Neural progenitor cell (in vitro differentiated cells): Measurements from ENCODE around the gene DCP2. TPM values are rescaled to one million over a fixed set of nuclear protein-coding genes. Genes with fewer than 3 reads are reported as not detected.
A peak's percentile ranks its signal among the peaks of the same experiment; 100 is the strongest.

Experiments
- DNase-seq: peaks from one replicate; pipeline ENCODE4 v3.0.0-alpha.2; 2016; ENCODE audit warnings: low spot score
- H2AFZ ChIP-seq: fragments of 200-600 bp; sonication (generic); replicated peaks from 2 replicates; pipeline ENCODE4 v1.6.1; 2016; ENCODE audit warnings: antibody characterized with exemption
- H3F3A ChIP-seq: fragments of 200-600 bp; sonication (generic); 2 replicates; pipeline ENCODE4 v1.6.1; 2016; ENCODE audit warnings: antibody characterized with exemption, low read depth
- H3K27ac ChIP-seq: fragments of 200-600 bp; sonication (generic); 2 replicates; pipeline ENCODE4 v1.5.1; 2016; ENCODE audit warnings: mild to moderate bottlenecking
- H3K27me3 ChIP-seq: fragments of 200-600 bp; sonication (generic); 2 replicates; pipeline ENCODE4 v1.6.1; 2016; ENCODE audit warnings: mild to moderate bottlenecking, moderate library complexity
- H3K36me3 ChIP-seq: fragments of 200-600 bp; sonication (generic); 2 replicates; pipeline ENCODE4 v1.5.1; 2016
- H3K4me1 ChIP-seq: fragments of 200-600 bp; sonication (generic); 2 replicates; pipeline ENCODE4 v1.6.1; 2016; ENCODE audit warnings: mixed run types
- H3K4me2 ChIP-seq: fragments of 200-600 bp; sonication (generic); 2 replicates; pipeline ENCODE4 v1.6.1; 2016
- H3K4me3 ChIP-seq: fragments of 200-600 bp; sonication (generic); 2 replicates; pipeline ENCODE4 v1.5.1; 2016
- H3K79me2 ChIP-seq: fragments of 200-600 bp; sonication (generic); 2 replicates; pipeline ENCODE4 v1.6.1; 2016; ENCODE audit warnings: low read depth
- H3K9ac ChIP-seq: fragments of 200-600 bp; sonication (generic); 2 replicates; pipeline ENCODE4 v1.6.1; 2016
- H3K9me3 ChIP-seq: fragments of 200-600 bp; sonication (generic); 2 replicates; pipeline ENCODE4 v1.5.1; 2016; ENCODE audit warnings: low read depth
- H4K20me1 ChIP-seq: fragments of 200-600 bp; sonication (generic); 2 replicates; pipeline ENCODE4 v1.6.1; 2016; ENCODE audit warnings: low read depth
- H3K27ac Mint-ChIP-seq: 3 replicates; pipeline ENCODE4 v1.8.0; 2021; ENCODE audit warnings: mixed read lengths
- H3K27me3 Mint-ChIP-seq: 2 replicates; pipeline ENCODE4 v1.8.0; 2022; ENCODE audit warnings: low read depth, mild to moderate bottlenecking, inconsistent platforms, moderate library complexity, mixed read lengths; ENCODE audit not compliant: insufficient read depth
- H3K36me3 Mint-ChIP-seq: 3 replicates; pipeline ENCODE4 v1.8.0; 2021; ENCODE audit warnings: mixed read lengths
- H3K4me1 Mint-ChIP-seq: 3 replicates; pipeline ENCODE4 v1.8.0; 2021; ENCODE audit warnings: mixed read lengths
- H3K4me3 Mint-ChIP-seq: 3 replicates; pipeline ENCODE4 v1.8.0; 2021; ENCODE audit warnings: mild to moderate bottlenecking, moderate library complexity, mixed read lengths
- H3K9me3 Mint-ChIP-seq: 3 replicates; pipeline ENCODE4 v1.8.0; 2020; ENCODE audit warnings: mixed read lengths
- EZH2 ChIP-seq: fragments of 200-600 bp; sonication (generic); IDR thresholded peaks from 2 replicates; pipeline ENCODE4 v1.6.1; 2017; ENCODE audit warnings: antibody characterized with exemption, mild to moderate bottlenecking, moderate library complexity
- EZH2phosphoT487 ChIP-seq: fragments of 200-600 bp; sonication (generic); IDR thresholded peaks from 2 replicates; pipeline ENCODE4 v1.6.1; 2017; ENCODE audit warnings: antibody characterized with exemption
- total RNA-seq: library from RNA; depleted of rRNA; stranded (reverse); fragments of >200 nt; gene quantifications from 2 replicates; pipeline ENCODE4 v1.2.3, GENCODE V29; 2015; ENCODE audit warnings: low replicate concordance
- TF ChIP-seq, protein P1 (sequence below): fragments of 200-600 bp; sonication (generic); IDR thresholded peaks from 2 replicates; pipeline ENCODE4 v1.5.1; 2017; ENCODE audit warnings: antibody characterized with exemption, mild to moderate bottlenecking

DCP2 gene
- 123 and 174 TPM in 2 replicates for total RNA-seq

DNA sequence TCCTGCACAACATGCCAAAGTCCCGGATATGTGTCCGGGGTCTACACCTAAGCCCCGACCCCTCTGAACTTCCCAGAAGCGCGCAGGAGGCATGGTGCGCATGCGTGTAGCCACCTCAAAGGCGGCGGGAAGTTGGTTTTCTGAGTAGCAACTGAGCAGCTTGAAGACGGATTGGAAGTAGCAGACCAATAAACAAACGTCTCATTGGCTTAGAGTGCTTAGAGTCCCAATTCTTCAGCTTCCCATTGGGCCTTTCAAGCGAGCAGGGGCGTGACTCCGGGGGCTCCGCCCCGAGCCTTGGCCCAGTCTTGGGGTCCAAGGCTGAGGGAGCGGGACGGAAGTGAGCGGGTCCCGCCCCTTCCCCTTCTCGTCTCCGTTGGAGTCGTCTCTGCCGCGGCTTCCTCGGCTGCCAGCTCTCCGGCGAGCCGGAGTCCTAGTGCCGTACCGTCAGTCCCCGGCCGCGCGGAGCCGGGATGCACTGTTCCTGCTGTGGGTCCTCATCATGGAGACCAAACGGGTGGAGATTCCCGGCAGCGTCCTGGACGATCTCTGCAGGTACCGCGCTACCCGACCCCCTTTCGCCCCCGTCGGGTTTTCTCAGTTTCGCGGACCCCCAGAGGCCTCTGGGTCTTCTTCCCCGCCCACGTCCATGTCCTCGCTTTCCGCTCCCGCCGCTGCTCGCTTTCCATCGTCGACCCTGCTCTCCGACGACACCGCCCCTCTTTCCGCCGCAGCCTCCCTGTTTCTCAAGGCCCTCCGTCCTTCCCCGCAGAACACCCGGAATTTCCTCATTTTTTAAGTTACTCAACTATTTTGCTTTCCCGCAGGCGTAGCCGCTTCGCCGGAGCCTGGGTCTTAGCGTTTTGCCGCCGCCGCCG, at the start of gene DCP2:
Gene DCP2, plus strand, starts transcription at position 367 of the 878 bp plus-strand sequence. Its CDS starts 136 bp downstream, at position 503.
- H3K9me3 ChIP-seq, result no peaks in the 10 kb centered on the region
- H3K36me3 Mint-ChIP-seq, result peaks cover 14% of the 10 kb centered on the region
- H2AFZ ChIP-seq, result peak within 1 kb of the TSS; percentile 90
- peak within 1 kb of the TSS; percentile 97 for H3K27ac Mint-ChIP-seq
- peaks cover 19% of the 10 kb centered on the region for H3F3A ChIP-seq
- peaks cover 6% of the 10 kb centered on the region for H3K27me3 Mint-ChIP-seq
- DNase-seq, result peak; percentile 98
- H3K4me1 ChIP-seq, result peaks cover 22% of the 10 kb centered on the region
- H3K4me3 Mint-ChIP-seq, result peak within 1 kb of the TSS; percentile 94
- H3K9me3 Mint-ChIP-seq, result no peaks in the 10 kb centered on the region
- peaks cover 32% of the 10 kb centered on the region for H4K20me1 ChIP-seq
- TF ChIP-seq EZH2phosphoT487 (no peak), EZH2 (no peak)
- TF ChIP-seq, protein P1, sequence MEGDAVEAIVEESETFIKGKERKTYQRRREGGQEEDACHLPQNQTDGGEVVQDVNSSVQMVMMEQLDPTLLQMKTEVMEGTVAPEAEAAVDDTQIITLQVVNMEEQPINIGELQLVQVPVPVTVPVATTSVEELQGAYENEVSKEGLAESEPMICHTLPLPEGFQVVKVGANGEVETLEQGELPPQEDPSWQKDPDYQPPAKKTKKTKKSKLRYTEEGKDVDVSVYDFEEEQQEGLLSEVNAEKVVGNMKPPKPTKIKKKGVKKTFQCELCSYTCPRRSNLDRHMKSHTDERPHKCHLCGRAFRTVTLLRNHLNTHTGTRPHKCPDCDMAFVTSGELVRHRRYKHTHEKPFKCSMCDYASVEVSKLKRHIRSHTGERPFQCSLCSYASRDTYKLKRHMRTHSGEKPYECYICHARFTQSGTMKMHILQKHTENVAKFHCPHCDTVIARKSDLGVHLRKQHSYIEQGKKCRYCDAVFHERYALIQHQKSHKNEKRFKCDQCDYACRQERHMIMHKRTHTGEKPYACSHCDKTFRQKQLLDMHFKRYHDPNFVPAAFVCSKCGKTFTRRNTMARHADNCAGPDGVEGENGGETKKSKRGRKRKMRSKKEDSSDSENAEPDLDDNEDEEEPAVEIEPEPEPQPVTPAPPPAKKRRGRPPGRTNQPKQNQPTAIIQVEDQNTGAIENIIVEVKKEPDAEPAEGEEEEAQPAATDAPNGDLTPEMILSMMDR, result no peak
- peak within 1 kb of the TSS; percentile 72 for H3K9ac ChIP-seq
- H3K27me3 ChIP-seq, result no peaks in the 10 kb centered on the region
- H3K79me2 ChIP-seq, result peaks cover 50% of the 10 kb centered on the region
- H3K27ac ChIP-seq, result peak within 1 kb of the TSS; percentile 81
- peak within 1 kb of the TSS; percentile 95 for H3K4me2 ChIP-seq
- H3K4me1 Mint-ChIP-seq, result peaks cover 27% of the 10 kb centered on the region
- H3K4me3 ChIP-seq, result peak within 1 kb of the TSS; percentile 94
- H3K36me3 ChIP-seq, result no peaks in the 10 kb centered on the region

DNA sequence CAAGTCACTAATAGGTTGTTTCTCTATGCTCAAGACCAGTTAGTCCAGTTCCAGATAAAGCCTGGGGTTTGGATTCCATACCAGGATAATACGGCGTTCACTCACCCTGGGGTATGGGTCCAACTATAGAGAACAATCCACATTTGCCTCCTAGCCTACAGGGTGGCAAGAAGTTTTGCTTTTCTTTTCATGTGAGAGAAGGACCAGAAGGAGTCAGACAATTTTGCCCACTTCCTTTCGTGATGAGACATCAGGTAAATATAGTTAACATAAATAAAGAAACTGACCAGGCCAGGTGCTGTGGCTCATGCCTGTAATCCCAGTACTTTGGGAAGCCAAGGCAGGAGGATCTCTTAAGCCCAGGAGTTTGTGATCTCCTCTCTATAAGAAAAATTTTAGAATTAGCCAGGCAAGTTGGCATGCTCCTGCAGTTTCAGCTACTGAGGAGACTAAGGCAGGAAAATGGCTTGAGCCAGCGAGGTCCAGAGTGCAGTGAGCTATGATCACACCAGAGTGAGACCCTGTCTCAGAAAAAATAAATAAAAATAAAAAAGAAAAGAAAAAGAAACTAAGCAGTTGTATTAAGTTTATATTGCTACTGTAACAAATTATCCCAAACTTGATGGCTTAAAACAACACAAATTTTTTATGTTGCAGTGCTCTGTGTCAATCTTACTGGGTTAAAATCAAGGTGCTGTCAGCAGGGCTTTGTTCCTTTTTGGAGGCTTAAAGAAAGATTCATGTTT, 47.1 kb upstream of the DCP2 start:
- Mint-ChIP-seq H3K27ac (no peak overlapping the region), H3K4me3 (no peak overlapping the region), H3K27me3 (peaks cover 13% of the 10 kb centered on the region), H3K4me1 (peaks cover 12% of the 10 kb centered on the region), H3K9me3 (no peaks in the 10 kb centered on the region), H3K36me3 (no peaks in the 10 kb centered on the region)
- Histone ChIP-seq H3K4me2 (no peak overlapping the region), H3K27me3 (no peaks in the 10 kb centered on the region), H3K36me3 (no peaks in the 10 kb centered on the region), H3K4me3 (no peak overlapping the region), H3K4me1 (no peaks in the 10 kb centered on the region), H3F3A (no peaks in the 10 kb centered on the region), H2AFZ (no peak overlapping the region), H3K27ac (no peak overlapping the region), H3K9ac (no peak overlapping the region), H3K9me3 (no peaks in the 10 kb centered on the region), H3K79me2 (no peaks in the 10 kb centered on the region), H4K20me1 (no peaks in the 10 kb centered on the region)
- no peak for TF ChIP-seq EZH2phosphoT487
- TF ChIP-seq, protein P1, result no peak
- no peak for TF ChIP-seq EZH2
- no peak for DNase-seq

DNA sequence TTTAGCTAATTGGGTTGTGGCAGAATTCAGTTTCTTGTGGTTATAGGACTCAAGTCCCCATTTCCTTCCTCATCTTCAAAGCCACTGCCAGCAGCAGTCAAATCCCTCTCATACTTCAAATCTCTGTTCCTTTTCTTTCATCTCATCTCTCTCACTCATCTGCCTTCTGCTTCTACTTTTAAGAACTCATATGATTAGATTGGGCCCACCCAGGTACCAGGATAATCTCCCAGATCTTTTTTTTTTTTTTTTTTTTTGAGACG, 46.6 kb upstream of the DCP2 start:
- TF ChIP-seq EZH2 (no peak), EZH2phosphoT487 (no peak)
- TF ChIP-seq, protein P1, result no peak
- no peaks in the 10 kb centered on the region for H3K36me3 Mint-ChIP-seq
- Histone ChIP-seq H2AFZ (no peak overlapping the region), H3K27ac (no peak overlapping the region), H3K9me3 (no peaks in the 10 kb centered on the region), H3K4me3 (no peak overlapping the region), H3K9ac (no peak overlapping the region), H3K36me3 (no peaks in the 10 kb centered on the region), H3K4me2 (no peak overlapping the region), H4K20me1 (no peaks in the 10 kb centered on the region), H3F3A (no peaks in the 10 kb centered on the region), H3K79me2 (no peaks in the 10 kb centered on the region), H3K4me1 (no peaks in the 10 kb centered on the region), H3K27me3 (no peaks in the 10 kb centered on the region)
- H3K4me1 Mint-ChIP-seq, result peaks cover 12% of the 10 kb centered on the region
- no peak overlapping the region for H3K27ac Mint-ChIP-seq
- DNase-seq, result no peak
- peaks cover 13% of the 10 kb centered on the region for H3K27me3 Mint-ChIP-seq
- no peak overlapping the region for H3K4me3 Mint-ChIP-seq
- H3K9me3 Mint-ChIP-seq, result no peaks in the 10 kb centered on the region
